Dedifferentiated amniotic fluid mesenchymal stem cell (primary cell): ENCODE data around the gene DNM3.
A peak's percentile ranks its signal among the peaks of the same experiment; 100 is the strongest.
"Not testable (repeated sequence)": the region's sequence is repeated elsewhere in the genome, so short reads cannot be mapped to it uniquely, and the experiment has no call there.

Experiments used
- DNase-seq: peaks from one replicate; pipeline ENCODE4 v3.0.0-alpha.2; 2016; ENCODE audit errors: extremely low spot score

Gene DNM3

GRCh38 chr1:172359491-172359999, 518.2 kb downstream of the DNM3 start:
- peak; percentile 21 for DNase-seq

GRCh38 chr1:172360511-172360910, 519.2 kb downstream of the DNM3 start:
- no peak for DNase-seq

- no peak for DNase-seq
Measured at GRCh38 chr1:172360985-172361384, 519.7 kb downstream of the DNM3 start.

- DNase-seq: no peak
Measured at GRCh38 chr1:172363852-172364251, 522.6 kb downstream of the DNM3 start.

- DNase-seq: not testable (repeated sequence)
Measured at GRCh38 chr1:172371646-172372045, 530.3 kb downstream of the DNM3 start.

- DNase-seq: no peak
Measured at GRCh38 chr1:172373864-172374263, 532.6 kb downstream of the DNM3 start.

- no peak for DNase-seq
Measured at GRCh38 chr1:172375211-172375631, 533.9 kb downstream of the DNM3 start.

- no peak for DNase-seq
Measured at GRCh38 chr1:172376431-172376830, 535.1 kb downstream of the DNM3 start.

GRCh38 chr1:172377565-172377964, 536.3 kb downstream of the DNM3 start:
- no peak for DNase-seq

- no peak for DNase-seq
Measured at GRCh38 chr1:172378109-172378760, 536.9 kb downstream of the DNM3 start.

- peak; percentile 11 for DNase-seq
Measured at GRCh38 chr1:172380441-172381244, 539.3 kb downstream of the DNM3 start.

- DNase-seq: peak; percentile 12
Measured at GRCh38 chr1:172381946-172382345, 540.6 kb downstream of the DNM3 start.

- no peak for DNase-seq
Measured at GRCh38 chr1:172382406-172382805, 541.1 kb downstream of the DNM3 start.

- no peak for DNase-seq
Measured at GRCh38 chr1:172382990-172383389, 541.7 kb downstream of the DNM3 start.

- DNase-seq: peak; percentile 69
Measured at GRCh38 chr1:172383536-172383935, 542.2 kb downstream of the DNM3 start.

GRCh38 chr1:172384656-172385055, 543.4 kb downstream of the DNM3 start:
- no peak for DNase-seq

- no peak for DNase-seq
Measured at GRCh38 chr1:172386046-172386445, 544.7 kb downstream of the DNM3 start.

- no peak for DNase-seq
Measured at GRCh38 chr1:172388490-172388889, 547.2 kb downstream of the DNM3 start.

GRCh38 chr1:172390301-172390682, 549.0 kb downstream of the DNM3 start:
- no peak for DNase-seq

- DNase-seq: peak; percentile 66
Measured at GRCh38 chr1:172390683-172391551, 549.6 kb downstream of the DNM3 start.

- DNase-seq: no peak
Measured at GRCh38 chr1:172391976-172392375, 550.7 kb downstream of the DNM3 start.

GRCh38 chr1:172393354-172393753, 552.1 kb downstream of the DNM3 start:
- DNase-seq: no peak
